Mesodermal cell (in vitro differentiated cells): ENCODE data around the gene SDK2.
A peak's percentile ranks its signal among the peaks of the same experiment; 100 is the strongest.

Source experiments
- H3K27ac ChIP-seq: 2 replicates; pipeline ENCODE4 v1.7.0; 2013; ENCODE audit warnings: mild to moderate bottlenecking, low read depth, low read length, moderate library complexity; ENCODE audit not compliant: severe bottlenecking
- H3K36me3 ChIP-seq: 2 replicates; pipeline ENCODE4 v1.7.1; 2013; ENCODE audit warnings: mild to moderate bottlenecking, low read length, moderate library complexity; ENCODE audit not compliant: control insufficient read depth, insufficient read depth
- H3K4me1 ChIP-seq: one replicate; pipeline ENCODE4 v1.7.1; 2013; ENCODE audit warnings: mild to moderate bottlenecking, low read length; ENCODE audit not compliant: insufficient read depth, control insufficient read depth, poor library complexity, severe bottlenecking
- H3K4me3 ChIP-seq: 2 replicates; pipeline ENCODE4 v1.7.0; 2013; ENCODE audit warnings: low read length, control low read depth, mild to moderate bottlenecking; ENCODE audit not compliant: insufficient read depth, poor library complexity, severe bottlenecking; ENCODE audit errors: extremely low read depth
- H3K9me3 ChIP-seq: 2 replicates; pipeline ENCODE4 v1.7.1; 2013; ENCODE audit warnings: mild to moderate bottlenecking, low read length, moderate library complexity; ENCODE audit not compliant: control insufficient read depth
- WGBS, 2 experiments: methylation state at CpG; one replicate each; pipeline ENCODE4 v1.1.5; 2013; ENCODE audit warnings: missing lambda C conversion rate in 2 of 2; ENCODE audit not compliant: insufficient coverage in 2 of 2; 5-methylcytosine and 5-hydroxymethylcytosine counted together

The SDK2 gene

GRCh38 chr17:73343739-73344454 is 300.3 kb downstream of the SDK2 start:
- Histone ChIP-seq H3K27ac (peak overlapping the region; percentile 98), H3K4me3 (peak overlapping the region; percentile 14), H3K9me3 (no peaks in the 10 kb centered on the region), H3K4me1 (peaks cover 43% of the 10 kb centered on the region), H3K36me3 (peaks cover 3% of the 10 kb centered on the region)
- 49 to 56% methylated on average over 5 to 10 of the region's 11 CpGs for WGBS, 2 experiments

DNA sequence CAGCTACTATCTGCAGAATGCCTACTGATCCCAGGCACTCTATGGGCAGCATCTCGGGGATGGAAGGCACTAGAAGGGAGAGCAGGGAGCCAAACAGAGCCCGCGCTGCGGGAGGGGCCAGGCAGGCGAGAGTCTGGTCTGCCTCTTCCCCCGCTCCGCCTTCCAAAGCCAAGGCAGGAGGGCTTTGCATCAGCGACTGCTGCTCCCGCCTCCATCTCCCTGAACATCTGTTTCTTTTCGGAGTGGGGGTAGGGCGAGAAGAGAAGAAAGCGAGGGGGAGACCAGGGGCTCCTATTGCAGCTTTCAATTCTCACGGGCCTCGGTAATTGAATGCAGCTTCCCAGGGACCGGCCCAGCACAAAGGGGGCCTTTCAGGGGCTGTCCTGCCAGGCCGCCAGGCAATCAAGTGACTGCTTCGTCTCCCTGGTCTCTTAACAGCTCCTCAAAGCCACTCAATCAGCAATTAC is 301.0 kb downstream of the SDK2 start:
- H3K4me1 ChIP-seq, result peaks cover 38% of the 10 kb centered on the region
- H3K27ac ChIP-seq, result peak overlapping the region; percentile 98
- H3K36me3 ChIP-seq, result peaks cover 3% of the 10 kb centered on the region
- H3K9me3 ChIP-seq, result no peaks in the 10 kb centered on the region
- 2 to 3% methylated on average over 11 to 13 of the region's 17 CpGs for WGBS, 2 experiments
- peak overlapping the region; percentile 14 for H3K4me3 ChIP-seq

GRCh38 chr17:73342541-73343167 is 301.6 kb downstream of the SDK2 start:
- 11% methylated on average over 2 to 5 of the region's 7 CpGs for WGBS, 2 experiments
- H3K4me1 ChIP-seq, result peaks cover 39% of the 10 kb centered on the region
- peak overlapping the region; percentile 98 for H3K27ac ChIP-seq
- H3K36me3 ChIP-seq, result peaks cover 3% of the 10 kb centered on the region
- H3K4me3 ChIP-seq, result peak overlapping the region; percentile 14
- H3K9me3 ChIP-seq, result no peaks in the 10 kb centered on the region

- peaks cover 3% of the 10 kb centered on the region for H3K36me3 ChIP-seq
- peak overlapping the region; percentile 98 for H3K27ac ChIP-seq
- WGBS, 2 experiments, result 20 to 24% methylated on average over 9 of the region's 12 CpGs
- no peaks in the 10 kb centered on the region for H3K9me3 ChIP-seq
- peaks cover 38% of the 10 kb centered on the region for H3K4me1 ChIP-seq
- no peak overlapping the region for H3K4me3 ChIP-seq
These were observed 302.2 kb downstream of the SDK2 start for GRCh38 chr17:73342050-73342522.

DNA sequence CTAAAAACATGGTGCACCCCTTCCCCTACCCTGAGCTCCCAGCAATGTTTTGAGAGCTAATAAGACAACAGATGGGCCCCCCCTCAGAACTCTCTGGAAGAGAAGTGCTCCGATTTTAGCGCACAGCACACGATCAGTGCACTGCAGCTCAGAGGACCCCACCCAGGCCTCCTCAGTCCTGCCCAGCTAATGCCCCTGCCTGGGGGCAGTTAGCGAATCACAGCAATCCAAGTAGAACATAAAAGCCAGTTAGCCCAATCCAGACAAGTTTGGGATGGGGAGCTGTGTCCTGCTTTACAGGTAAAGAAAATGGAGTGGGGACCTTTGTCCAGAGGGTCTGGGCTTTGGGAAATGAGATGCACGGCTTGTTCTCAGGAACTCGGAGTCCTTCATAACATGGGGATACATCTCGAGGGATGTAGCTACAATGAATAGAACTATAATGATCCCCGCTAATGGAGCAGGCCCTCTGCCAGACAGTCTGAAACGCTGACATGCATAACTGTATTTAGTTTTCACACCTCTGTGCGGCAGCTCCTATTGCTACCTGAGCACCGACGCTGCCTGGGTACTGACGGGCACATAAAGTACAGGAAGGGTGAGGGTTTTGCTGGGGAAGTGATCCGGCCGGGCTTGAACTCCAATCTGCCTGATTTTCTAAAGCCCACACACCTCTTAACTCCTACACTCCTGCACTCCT is 302.7 kb downstream of the SDK2 start:
- Histone ChIP-seq H3K9me3 (no peaks in the 10 kb centered on the region), H3K4me1 (peaks cover 38% of the 10 kb centered on the region), H3K27ac (peak overlapping the region; percentile 98), H3K36me3 (peaks cover 3% of the 10 kb centered on the region), H3K4me3 (no peak overlapping the region)
- WGBS, 2 experiments, result 67 to 71% methylated on average over 10 to 15 of the region's 15 CpGs

GRCh38 chr17:73340093-73340596 is 304.1 kb downstream of the SDK2 start:
- peaks cover 3% of the 10 kb centered on the region for H3K36me3 ChIP-seq
- peaks cover 38% of the 10 kb centered on the region for H3K4me1 ChIP-seq
- no peaks in the 10 kb centered on the region for H3K9me3 ChIP-seq
- H3K4me3 ChIP-seq, result no peak overlapping the region
- no peak overlapping the region for H3K27ac ChIP-seq
- WGBS, 2 experiments, result 88 to 93% methylated on average over 6 of the region's 7 CpGs

DNA sequence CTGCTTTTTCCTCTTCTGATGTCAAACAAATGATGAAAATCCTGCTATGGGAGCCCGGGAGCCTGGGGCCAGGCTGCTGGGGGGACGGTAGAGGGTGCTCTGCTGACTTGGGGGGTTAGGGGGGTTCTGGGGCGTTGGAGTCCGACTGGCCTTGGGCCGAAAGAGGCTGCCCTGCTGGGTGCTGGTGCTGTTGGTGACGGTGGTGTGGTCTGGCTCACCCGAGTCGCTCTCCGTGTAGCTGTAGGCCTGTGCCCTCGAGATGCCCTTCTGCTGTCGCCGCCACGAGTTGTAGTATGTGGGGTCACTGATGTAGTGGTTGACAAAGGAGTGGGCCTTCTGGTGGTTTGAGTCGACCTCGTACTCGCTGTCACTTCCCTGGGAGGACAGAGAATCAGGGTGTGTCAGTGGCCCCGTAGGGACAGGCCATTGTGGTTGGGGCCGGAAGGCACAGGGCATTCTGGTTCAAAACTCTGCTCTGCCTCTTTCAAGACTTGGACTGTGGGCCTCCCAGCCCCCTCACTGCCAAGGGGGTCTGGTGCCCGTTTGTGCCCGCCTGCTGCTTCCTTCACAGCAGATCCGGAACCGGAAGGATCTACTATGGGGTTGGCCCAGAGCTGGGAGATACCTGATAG is 305.6 kb downstream of the SDK2 start:
- H3K4me1 ChIP-seq, result peaks cover 26% of the 10 kb centered on the region

DNA sequence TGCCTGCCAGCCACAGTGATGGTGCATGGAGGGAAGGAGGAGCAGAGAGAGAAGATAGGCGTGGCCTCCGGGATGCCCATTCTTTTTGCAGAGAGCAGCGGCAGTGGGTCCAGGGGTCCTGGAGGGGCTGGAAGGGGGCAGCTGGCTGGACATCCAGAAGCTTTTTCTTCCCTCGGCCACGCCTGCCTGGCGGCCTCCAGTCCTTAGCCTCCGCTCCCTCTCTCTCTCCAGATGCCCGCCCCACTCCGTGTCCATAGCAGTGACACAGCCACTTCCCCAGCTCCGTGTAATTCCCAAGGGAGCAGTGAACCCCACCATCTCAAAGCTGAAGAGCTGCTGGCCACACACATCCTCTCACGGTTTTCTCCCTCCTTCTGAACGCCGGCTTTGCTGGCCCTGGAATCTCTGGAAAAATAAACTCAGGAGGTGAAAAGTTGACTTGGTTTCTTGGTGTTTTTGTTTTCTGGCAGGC is 306.2 kb downstream of the SDK2 start:
- peaks cover 24% of the 10 kb centered on the region for H3K4me1 ChIP-seq
- no peaks in the 10 kb centered on the region for H3K36me3 ChIP-seq
- no peaks in the 10 kb centered on the region for H3K9me3 ChIP-seq
- no peak overlapping the region for H3K4me3 ChIP-seq
- peak overlapping the region; percentile 10 for H3K27ac ChIP-seq
- WGBS, 2 experiments, result 85 to 94% methylated on average over 10 of the region's 13 CpGs

More for the DNA sequence above, 305.6 kb downstream of the SDK2 start:
- no peaks in the 10 kb centered on the region for H3K9me3 ChIP-seq
- H3K4me3 ChIP-seq, result no peak overlapping the region
- no peaks in the 10 kb centered on the region for H3K36me3 ChIP-seq
- 94 to 98% methylated on average over 12 to 21 of the region's 22 CpGs for WGBS, 2 experiments
- peak overlapping the region; percentile 10 for H3K27ac ChIP-seq

GRCh38 chr17:73337330-73337710 is 306.9 kb downstream of the SDK2 start:
- peaks cover 22% of the 10 kb centered on the region for H3K4me1 ChIP-seq
- H3K9me3 ChIP-seq, result no peaks in the 10 kb centered on the region
- no peak overlapping the region for H3K4me3 ChIP-seq
- no peaks in the 10 kb centered on the region for H3K36me3 ChIP-seq
- 79 to 80% methylated on average over 1 to 3 of the region's 4 CpGs for WGBS, 2 experiments
- no peak overlapping the region for H3K27ac ChIP-seq
